HG03159 (cell line): ENCODE measurements around the gene USP5.
"Not testable (repeated sequence)": the region's sequence is repeated elsewhere in the genome, so short reads cannot be mapped to it uniquely, and the experiment has no call there.

Experiments
- ATAC-seq: cut with Tn5 transposase; IDR thresholded peaks from one replicate; pipeline ENCODE4 v1.9.1; 2021; ENCODE audit warnings: mild to moderate bottlenecking, moderate library complexity; ENCODE audit not compliant: unreplicated experiment

Gene USP5

DNA sequence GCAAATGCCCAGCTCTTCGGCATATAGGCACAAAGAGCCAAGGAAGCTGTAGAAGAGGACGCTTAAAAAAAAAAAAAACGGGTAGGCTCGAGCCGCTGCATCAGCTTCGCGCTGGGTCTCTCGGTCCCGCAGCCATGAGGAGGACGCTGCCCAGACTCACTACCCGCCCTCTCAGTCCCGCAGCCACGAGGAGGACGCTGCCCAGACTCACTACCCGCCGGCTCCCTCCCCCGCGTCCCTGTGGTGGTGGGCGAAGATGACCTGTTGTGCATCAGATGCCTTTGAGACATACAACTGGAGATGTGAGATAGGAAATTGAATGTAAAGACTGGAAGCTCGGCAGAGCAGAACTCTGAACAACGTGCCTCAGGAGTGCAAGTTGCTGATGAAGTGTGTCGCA, 32.6 kb downstream of the USP5 start:
- no peak for ATAC-seq

DNA sequence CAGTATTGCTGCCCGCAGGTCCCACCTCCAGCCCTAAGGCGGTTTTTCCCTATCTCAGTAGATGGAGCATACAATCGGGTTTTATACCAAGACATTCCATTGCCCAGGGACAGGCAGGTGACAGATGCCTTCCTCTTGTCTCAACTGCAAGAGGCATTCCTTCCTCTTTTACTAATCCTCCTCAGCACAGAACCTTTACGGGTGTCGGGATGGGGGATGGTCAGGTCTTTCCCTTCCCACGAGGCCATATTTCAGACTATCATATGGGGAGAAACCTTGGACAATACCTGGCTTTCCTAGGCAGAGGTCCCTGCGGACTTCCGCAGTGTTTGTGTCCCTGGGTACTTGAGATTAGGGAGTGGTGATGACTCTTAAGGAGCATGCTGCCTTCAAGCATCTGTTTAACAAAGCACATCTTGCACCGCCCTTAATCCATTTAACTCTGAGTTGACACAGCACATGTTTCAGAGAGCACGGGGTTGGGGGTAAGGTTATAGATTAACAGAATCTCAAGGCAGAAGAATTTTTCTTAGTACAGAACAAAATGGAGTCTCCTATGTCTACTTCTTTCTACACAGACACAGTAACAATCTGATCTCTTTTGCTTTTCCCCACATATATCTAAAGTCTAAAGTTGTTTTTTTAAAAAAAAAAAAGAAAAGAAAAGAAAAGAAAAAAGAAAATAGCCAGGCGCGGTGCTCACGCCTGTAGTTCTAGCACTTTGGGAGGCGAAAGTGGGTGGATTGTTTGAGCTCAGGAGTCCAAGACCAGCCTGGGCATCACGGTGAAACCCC, 34.5 kb downstream of the USP5 start:
- ATAC-seq, result not testable (repeated sequence)

DNA sequence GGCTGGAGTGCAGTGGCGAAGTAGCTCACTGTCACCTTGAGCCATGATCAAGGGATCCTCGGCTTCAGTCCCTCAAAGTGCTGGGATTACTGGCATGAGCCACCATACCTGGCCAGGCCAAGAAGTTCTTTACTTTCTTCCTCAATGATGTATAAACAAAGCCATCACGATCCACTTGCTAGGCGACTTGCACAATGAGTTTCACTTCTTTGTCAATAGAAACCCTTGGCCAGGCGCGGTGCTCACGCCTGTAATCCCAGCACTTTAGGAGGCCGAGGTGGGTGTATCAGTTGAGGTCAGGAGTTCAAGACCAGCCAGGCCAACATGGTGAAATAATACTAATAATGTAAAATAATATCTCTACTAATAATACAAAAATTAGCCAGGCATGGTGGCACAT, 35.5 kb downstream of the USP5 start:
- ATAC-seq, result no peak

DNA sequence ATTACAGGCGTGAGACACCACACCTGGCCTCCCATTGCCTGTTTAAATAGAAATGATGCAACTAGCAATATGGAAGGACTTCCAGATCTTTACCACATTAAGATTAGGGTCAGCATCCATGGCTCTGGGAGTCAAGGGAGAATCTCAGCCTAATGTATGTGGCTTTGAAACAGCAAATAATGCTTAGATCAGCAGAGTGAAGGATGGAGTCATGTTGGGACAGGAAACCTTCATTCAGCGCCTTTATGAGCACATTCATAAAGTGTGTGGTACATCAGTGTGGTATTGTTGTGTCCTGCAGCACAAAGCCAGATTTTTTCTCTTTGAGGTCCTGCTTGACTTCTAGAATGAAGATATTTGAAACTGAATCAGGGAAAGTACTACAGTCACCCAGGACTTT, 36.4 kb downstream of the USP5 start:
- ATAC-seq, result no peak

DNA sequence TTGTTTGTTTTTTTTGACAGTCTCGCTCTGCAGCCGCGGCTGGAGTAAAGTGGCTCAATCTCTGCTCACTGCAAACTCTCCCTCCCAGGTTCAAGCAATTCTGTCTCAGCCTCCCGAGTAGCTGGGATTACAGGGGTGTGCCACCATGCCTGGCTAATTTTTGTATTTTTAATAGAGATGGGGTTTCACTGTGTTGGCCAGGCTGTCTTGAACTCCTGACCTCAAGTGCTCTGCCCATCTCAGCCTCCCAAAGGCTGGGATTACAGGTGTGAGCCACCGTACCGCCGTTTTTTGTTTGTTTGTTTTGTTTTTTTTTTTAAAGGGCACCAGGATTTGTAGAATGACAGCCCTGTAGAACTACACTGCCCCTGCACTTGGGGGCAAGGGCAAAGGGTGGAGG, 36.8 kb downstream of the USP5 start:
- ATAC-seq, result not testable (repeated sequence)

DNA sequence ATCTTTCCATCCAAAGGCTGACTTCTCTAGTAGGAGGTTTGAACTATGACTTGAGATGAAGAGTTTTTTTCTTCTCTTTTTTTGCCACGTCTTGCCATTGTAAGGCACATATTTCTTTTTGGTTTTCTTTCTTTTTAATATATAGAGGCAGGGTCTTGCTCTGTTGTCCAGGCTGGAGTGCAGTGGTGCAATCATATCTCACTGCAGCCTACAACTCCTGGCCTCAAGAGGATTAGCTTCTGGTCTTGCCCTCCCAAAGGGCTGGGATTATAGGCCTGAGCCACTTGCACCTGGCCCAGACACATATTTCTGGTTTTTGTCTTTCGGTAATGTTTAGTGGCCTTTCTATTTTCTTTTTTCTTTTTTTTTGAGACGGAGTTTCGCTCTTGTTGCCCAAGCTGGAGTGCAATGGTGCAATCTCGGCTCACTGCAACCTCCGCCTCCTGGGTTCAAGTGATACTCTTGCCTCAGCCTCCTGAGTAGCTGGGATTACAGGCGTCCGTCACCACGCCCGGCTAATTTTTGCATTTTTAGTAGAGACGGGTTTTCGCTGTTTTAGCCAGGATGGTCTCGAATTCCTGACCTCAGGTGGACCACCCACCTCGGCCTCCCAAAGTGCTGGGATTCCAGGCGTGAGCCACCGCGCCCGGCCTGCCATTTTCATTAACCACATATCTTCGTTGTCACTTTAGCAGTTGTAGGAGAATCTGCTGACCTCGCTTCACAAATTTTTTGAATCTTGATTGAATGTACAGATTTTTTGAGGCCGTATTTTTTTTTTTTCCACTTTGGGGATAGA, 38.0 kb downstream of the USP5 start:
- ATAC-seq, result not testable (repeated sequence)

DNA sequence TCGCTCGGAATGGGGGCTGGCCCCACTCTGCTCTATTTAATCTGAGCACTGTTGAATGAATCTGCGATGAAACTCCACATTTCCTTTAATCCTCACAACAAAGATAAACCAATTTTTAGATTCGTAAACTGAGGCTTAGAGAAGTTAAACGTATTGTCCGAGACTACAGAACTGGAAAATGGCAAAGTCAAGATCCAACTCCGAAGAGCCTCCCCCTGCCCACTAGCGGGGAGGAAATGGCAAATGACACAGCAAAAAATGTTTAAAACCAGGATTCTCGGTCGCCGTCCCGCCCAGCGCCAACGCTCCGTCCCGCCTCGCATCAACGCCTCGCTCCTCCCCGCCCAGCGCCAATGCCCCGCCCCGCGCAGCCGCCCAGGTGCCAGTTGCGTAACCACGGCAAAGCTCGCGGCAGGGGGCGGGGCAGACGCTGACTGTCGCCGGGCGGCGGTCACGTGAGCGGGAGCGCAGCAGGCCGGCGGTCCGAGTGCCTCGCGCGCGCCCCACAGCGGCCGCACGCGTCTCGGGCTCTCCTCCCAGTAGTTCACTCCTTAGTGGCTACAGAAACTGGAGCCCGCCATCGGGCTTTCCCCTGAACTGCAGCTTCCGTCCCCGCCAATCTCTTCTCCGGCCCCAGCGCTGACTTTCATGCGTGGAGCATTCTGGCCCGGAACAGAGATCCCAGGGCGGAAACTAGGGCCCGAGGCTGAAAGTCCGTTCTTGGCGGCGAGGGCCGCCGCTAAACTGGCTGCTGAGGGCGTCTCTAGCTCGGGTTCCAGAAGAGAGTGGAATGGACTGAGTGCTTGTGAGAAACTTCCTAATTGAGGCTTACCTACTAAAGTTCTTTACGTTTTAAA, 39.1 kb downstream of the USP5 start:
- ATAC-seq, result peak; percentile 89

DNA sequence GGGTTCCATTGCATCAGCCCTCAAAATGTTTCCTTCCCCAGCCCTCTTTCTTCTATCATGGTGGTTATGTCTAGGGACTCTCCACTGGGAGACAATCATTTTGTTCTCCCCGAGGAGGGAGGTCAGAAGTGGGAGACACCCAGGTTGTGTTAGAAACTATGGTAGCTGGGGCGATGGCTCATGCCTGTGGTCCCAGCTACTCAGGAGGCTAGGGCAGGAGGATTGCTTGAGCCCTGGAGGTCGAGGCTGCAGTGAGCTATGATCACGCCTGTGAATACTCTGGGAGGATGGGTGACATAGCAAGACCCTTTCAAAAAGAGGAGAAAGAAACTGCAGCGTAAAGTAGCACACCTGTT, 39.7 kb downstream of the USP5 start:
- no peak for ATAC-seq

DNA sequence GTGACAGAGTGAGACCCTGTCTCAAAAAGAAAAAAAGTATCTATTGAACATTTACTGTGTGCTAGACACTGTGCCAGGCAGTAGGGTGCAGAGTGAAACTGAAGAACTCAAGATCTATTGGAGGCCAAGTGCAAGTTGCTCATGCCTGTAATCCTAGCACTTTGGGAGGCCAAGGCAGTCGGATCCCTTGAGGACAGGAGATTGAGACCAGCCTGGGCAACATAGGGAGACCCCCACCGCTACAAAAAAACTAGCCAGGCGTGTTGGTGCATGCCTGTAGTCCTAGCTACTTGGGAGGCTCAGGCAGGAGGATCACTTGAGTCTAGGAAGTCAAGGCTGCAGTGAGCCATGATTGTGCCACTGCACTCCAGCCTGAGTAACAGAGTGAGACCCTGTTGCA, 40.7 kb downstream of the USP5 start:
- not testable (repeated sequence) for ATAC-seq

DNA sequence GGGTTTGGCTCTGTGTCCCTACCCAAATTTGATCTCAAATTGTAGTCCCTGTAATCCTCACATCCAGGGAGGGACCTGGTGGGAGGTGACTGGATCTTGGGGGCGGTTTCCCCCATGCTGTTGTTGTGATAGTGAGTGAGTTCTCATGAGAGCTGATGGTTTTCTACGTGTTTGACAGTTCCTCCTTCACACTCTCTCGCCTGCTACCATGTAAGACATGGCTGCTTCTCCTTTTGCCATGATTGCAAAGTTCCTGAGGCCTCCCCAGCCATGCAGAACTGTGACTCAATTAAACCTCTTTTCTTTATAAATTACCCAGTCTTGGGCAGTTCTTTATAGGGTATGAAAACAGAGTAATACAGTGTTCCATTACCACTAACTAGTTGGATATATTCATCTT, 42.4 kb downstream of the USP5 start:
- ATAC-seq, result no peak

DNA sequence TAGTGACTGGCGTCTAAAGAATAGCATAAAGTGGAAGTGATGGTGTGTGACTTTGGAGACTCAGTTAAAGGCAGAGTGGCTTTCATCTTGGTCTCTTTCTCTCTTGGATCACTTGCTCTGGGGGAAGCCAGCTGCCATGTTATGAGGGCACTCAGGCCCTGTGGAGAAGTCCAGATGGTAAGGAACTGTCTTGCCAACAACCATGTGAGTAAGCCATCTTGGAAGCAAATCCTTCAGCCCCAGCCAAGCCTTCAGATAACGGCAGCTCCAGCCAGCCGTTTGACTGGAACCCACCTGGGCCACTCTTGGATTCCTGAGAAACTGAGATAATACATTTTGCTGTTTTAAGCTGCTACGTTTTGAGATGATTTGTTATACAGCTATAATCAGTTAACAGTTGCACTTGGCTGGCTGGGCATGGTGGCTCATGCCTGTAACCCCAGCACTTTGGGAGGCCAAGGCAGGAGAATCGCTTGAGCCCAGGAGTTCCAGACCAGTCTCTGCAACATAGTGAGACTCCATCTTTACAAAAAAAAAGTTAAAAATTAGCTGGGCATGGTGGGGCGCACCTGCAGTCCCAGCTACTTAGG, 45.0 kb downstream of the USP5 start:
- no peak for ATAC-seq

DNA sequence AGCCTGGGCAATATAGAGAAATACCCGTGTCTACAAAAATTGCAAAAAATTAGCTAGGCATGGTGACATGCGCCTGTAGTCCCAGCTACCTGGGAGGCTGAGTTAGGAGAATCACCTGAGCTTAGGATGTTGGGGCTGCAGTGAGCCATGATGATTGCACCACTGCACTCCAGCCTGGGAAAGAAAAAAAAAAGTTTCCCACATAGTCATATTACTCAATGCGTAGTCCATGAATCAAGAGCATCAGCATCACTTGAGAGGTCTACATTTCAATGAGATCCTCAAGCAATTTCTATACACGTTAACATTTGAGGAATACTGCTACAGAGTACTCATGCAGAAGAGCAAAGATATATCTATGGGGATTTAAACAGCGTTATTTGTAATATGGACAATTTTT, 47.5 kb downstream of the USP5 start:
- no peak for ATAC-seq

DNA sequence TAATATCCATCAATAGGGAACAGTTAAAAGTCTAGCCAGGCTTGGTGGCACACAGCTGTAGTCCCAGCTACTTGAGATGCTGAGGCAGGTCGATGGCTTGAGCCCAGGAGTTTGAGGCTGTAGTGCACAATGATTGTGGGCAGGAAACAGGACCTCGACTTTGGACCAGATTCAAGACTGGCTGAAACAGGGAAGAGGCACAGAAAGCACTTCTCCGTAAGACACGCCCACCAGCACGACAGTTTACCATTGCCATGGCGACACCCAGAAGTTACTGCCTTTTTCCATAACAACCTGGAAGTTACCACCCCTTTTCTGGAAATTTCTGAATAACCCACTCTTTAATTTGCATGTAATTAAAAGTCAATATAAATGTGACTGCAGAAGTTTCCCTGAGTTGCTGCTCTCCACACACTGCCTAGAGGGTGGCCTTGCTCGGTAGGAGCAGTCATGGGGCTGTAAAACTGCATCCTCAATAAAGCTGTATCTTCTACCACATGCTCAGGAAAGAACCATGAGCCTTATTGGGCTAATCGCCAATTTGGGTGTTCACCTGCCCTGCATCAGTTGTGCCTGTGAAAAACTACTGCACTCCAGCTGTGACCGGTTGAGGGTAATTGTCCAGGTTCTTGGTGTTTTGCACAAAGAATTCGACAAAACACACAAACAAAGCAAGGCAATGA, 48.0 kb downstream of the USP5 start:
- ATAC-seq, result no peak

DNA sequence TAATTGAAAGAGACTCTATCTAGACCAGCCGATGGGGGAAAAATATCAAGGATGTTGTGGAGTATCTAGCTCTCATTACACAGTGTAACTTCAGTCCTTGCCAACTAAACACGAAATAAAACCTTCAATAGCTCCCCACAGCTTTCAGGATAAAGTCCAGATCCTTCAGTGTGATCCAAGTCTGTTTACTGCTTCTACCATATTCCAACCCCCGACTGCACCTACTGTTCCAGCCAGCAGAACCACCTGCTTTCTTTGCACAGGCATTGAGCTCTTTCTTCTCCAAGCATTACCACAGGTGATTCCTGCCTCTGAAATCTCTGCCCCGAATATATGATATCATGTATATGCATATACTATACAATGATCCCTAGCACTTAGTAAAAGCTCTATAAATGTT, 50.5 kb downstream of the USP5 start:
- ATAC-seq, result no peak

DNA sequence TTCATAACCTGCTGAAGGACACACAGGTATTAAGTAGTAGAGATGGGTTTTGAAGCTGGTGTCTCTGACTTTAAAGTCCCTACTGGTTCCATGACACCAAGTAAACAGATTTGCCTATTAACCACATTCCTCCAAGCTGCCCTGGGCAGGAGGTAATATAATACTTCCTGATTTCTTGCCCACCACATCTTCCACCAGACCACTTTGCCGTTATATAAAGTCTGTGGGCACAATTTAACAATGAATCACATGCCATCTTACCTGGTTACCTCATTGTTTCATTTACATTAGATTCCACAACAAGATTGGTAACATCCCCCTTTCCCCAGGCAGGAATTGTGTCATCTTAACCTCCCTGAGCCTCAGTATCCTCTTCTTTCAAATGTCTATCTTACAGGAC, 51.8 kb downstream of the USP5 start:
- no peak for ATAC-seq

DNA sequence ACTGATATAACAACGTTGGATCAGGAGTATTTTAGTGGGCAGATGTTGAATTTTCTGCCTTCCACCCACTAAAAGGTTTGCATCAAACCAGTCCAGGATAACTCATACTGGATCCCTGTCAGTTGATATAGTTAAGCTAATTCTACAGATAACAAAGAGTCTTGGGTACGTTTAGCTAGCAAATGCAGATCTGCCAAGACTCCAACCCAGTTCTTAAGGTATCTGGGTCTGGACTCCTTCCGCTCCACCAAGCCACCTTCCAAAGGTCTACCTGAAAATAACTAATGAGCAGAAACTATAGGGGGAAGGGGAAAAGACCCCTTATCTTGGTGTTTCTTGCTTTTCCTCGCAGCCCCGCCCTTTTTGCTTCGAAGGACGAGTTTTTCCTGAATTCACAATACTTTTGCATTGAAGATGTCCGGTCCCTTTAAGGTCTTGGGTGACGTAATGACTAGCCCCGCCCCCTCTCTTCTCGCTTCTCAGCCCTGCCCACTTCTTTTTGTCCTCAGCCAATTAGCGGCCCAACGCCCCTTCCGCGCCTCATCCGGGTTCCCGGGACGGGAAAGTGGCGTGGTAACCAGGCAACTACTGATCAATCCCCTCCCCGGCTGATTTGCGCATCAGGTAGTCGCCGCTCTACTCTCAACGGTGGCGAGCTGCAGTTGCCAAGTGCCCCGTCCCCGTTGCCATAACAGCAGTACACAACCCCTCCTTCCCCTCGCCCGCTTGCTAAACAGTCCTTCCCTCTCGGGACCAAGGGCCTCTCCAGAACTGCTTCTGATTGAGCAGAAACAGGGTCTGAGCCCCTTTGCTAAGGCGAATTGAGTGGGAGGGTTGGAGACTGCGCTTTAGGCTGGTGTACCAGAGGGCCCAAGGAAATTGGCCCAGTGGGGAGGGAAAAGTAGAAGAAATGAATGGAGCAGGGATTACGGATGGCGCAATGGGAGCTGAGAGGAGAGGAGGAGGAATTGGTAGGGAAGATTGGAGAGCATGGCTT, 52.6 kb downstream of the USP5 start, which contains the start of gene LRRC23:
TSS of gene LRRC23 (plus strand) at position 543 of the 997 bp plus-strand sequence. CDS start 812 bp downstream, outside the sequence.
- ATAC-seq, result peak; percentile 95

DNA sequence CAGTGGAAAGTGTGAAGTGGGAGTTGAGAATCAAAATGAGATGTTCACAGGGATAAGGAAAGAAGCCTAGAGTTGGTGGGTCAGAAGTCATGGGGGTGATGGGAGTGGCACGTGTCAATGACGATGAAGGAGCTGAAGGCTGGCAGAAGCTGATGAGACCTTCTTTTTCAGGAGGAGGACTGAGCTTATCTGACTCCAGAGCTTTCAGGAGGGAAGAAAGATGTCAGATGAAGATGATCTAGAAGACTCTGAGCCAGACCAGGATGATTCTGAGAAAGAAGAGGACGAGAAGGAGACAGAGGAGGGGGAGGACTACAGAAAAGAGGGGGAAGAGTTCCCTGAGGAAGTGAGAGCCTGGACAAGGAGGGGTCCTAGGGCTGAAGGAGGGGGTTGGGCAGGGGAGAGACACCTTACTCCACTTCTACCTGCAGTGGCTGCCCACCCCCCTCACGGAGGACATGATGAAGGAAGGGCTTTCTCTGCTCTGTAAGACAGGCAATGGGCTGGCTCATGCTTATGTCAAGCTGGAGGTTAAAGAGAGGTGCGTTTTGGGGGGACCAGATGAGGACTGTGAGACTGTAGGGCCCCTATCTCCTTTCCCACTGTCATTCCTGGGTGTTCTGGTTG, 53.6 kb downstream of the USP5 start:
- no peak for ATAC-seq

DNA sequence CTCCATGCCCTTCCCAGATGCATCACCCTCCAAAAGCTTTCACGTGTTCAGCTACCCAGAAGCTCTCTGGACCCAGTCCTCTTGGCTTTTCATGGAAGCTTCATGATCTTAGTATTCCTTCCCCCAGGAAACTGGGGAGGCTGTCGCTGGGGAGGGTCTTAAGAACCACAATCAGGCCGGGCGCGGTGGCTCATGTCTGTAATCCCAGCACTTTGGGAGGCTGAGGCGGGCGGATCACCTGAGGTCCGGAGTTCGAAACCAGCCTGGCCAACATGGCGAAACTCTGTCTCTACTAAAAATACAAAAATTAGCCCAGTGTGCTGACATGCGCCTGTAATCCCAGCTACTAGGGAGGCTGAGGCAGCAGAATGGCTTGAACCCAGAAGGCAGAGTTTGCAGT, 56.2 kb downstream of the USP5 start:
- not testable (repeated sequence) for ATAC-seq
